Omental fat pad (tissue), 4 donors: ENCODE measurements around the gene CNTNAP5. TPM values are rescaled to one million over a fixed set of nuclear protein-coding genes. Genes with fewer than 3 reads are reported as not detected.

ENCODE experiments used
- ATAC-seq: fragments of 150-250 bp; one replicate; pipeline ENCODE4 v1.9.1; 2016; ENCODE audit warnings: mild to moderate bottlenecking, moderate library complexity; ENCODE audit not compliant: low FRiP score
- DNase-seq: peaks from one replicate; pipeline ENCODE4 v3.0.0-alpha.2; 2019; ENCODE audit warnings: low spot score
- CTCF ChIP-seq, 3 donors: fragments of 450-650 bp; IDR thresholded peaks; one replicate each; pipeline ENCODE4 v1.5.1; 2016 to 2017; ENCODE audit warnings: antibody characterized with exemption in 3 of 3, mild to moderate bottlenecking in 3 of 3, moderate library complexity in 2 of 3
- total RNA-seq, 4 donors: library from RNA; depleted of rRNA; stranded (reverse); fragments of >200 nt; gene quantifications; one replicate each; pipeline ENCODE4 v1.1.0, GENCODE V29; 2016

CNTNAP5 gene
- total RNA-seq, 4 donors from 2014 or later, result not detected

- TF ChIP-seq CTCF (IDR thresholded peaks at IDR 0.05), result no peak
- ATAC-seq, result no peak
- no peak for DNase-seq
These were observed 161.7 kb downstream of the CNTNAP5 start for GRCh38 chr2:124186801-124187200.

- ATAC-seq, result no peak
- TF ChIP-seq CTCF (IDR thresholded peaks at IDR 0.05), result no peak
- DNase-seq, result no peak
These were observed 162.9 kb downstream of the CNTNAP5 start for GRCh38 chr2:124187948-124188347.

DNA sequence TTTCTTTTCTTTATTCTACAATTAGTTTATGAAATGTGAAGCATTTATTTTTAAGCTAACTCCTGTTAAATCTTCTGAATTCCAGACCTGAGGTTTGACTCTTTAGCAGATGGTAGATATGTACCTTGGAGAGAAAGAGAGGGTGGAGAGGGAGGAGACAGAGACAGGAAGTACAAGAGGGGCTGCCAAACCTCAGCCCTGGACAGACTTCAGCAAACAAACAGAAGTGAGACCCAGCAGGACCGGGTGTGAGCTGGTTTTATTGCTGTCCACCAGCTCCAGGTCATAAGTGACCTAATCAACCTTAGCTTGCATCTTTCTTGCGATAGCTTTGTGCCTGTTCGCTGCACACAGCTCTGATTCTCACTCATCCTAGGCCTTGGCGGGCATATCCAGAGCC is 168.6 kb downstream of the CNTNAP5 start:
- TF ChIP-seq CTCF (IDR thresholded peaks at IDR 0.05), result no peak
- ATAC-seq (no peak), DNase-seq (no peak)

DNA sequence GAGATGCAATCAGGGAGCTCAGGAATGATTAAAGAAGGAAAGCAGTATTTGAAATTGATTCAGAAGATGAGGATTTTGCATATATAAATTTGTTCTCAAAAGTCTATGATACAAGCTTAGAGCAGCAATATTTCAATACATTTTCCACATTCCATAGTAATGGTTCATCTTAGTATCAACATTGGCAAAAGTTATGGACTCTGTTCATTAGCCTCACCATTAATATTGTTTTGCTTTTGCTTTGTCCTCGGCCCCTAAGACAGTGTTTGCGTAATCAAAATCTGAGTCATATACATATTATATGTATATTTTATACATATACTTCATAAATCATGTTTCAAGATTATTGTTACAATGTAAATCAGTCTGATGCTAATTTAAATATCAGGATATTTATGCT is 176.6 kb downstream of the CNTNAP5 start:
- TF ChIP-seq CTCF (IDR thresholded peaks at IDR 0.05), result no peak
- no peak for ATAC-seq
- no peak for DNase-seq

DNA sequence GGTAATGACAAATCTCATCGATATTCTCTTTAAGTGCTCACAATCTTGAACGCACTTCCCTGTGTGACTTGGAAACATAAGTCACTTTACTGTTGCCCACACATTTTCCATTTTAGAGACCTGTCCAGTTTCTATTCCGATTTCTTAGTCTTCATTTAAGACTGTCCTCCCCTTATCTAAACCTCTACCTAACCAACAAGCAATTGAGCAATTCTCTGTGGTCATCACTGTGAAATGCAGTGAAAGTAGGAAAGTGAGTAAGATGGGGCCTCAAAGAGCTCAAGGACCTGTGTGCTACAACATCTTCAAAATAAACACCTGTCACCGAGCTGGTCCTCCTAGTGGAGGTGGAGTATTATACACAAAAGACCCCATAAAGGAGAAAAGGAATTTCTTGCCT is 184.4 kb downstream of the CNTNAP5 start:
- DNase-seq (no peak), ATAC-seq (no peak)
- TF ChIP-seq CTCF (IDR thresholded peaks at IDR 0.05), result no peak

GRCh38 chr2:124211461-124211860 is 186.4 kb downstream of the CNTNAP5 start:
- ATAC-seq (no peak), DNase-seq (no peak)

More at GRCh38 chr2:124211461-124211860, 186.4 kb downstream of the CNTNAP5 start:
- no peak for TF ChIP-seq CTCF (IDR thresholded peaks at IDR 0.05)
